Measurements from ENCODE around the gene SCGB1D4.
"Not testable (repeated sequence)": the region's sequence is repeated elsewhere in the genome, so short reads cannot be mapped to it uniquely, and the experiment has no call there.

The SCGB1D4 gene

DNA sequence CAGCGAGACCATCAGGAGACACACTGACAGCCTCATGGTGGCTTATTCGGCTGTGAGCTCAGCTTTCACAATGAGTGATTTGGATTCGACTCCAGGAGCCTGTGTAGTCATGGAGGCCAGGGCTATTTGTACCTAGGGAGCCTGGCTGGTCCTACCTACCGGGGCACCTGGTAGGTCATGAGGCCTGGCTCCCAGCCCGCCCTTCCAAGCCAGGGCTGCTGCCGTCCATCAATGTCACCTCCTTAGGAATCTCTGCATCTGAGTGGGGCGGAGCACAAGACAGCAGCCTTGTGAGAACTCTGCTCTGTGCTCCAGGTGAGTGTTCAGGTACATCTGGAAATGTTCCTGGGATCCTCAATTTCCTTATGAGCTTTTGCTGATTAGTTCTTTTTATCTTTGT, at the start of gene SCGB1D4:
TSS of gene SCGB1D4 (minus strand) at position 101 of the 400 bp plus-strand sequence. CDS start at position 36, 65 bp downstream.
- no peak for DNase-seq (ENCODE audit: low spot score)

DNA sequence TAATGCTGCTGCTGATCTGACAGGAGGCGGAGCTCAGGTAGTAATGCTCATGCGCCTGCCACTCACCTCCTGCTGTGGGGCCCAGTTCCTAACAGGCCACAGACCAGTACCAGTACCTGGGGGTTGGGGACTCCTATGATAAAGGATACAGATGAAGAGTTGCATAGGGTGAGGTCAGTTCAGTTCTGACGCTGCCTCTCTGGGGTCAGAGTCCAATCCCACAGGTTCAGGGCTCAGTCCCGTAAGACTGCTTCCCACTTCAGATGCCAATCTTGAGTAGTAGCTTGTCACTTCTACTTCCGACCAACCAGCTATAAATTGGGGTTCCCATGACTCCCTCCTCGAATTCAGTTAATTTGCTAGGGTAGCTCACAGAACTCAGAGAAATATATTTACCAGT, 47.0 kb upstream of the SCGB1D4 start:
- DNase-seq (ENCODE audit: low spot score): no peak

DNA sequence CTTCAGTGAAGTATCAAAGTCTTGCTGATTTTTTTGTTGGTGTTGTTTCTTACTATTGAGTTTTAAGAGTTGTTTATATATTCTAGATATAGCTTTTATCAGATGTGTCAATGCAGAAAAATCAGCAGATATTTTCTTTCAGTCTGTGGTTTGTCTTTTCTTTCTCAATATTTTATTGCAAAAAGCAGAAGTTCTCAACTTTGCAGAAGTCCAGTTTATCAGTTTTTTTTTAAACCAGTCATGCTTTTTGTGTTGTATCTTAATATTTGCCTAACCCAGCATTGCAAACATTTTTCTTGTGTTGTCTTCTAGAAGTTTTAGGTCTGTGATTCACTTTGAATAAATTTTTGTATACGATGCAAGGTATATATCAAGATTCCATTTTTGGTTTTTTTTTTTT, 45.3 kb upstream of the SCGB1D4 start:
- no peak for DNase-seq (ENCODE audit: low spot score)

GRCh38 chr11:62343646-62344190, 44.8 kb upstream of the SCGB1D4 start:
- DNase-seq (ENCODE audit: low spot score): not testable (repeated sequence)

DNA sequence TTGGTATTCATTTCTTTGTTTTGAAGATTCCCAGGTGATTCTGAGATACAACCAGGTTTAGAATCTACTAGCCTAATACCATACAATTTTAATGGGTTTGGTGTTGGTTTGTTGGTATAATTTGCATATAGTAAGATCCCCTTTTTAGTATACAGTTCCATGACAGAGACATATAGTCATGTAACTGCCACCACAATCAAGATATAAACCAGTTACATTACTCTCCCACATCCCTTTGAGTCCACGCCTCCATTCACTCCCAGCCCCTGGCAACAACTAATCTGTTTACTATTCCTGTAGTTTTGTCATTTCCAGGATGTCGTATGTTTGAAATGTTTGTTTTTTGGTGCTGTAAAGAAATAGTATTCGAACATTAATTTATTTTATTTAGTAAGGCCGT, 42.7 kb upstream of the SCGB1D4 start:
- DNase-seq (ENCODE audit: low spot score): no peak

DNA sequence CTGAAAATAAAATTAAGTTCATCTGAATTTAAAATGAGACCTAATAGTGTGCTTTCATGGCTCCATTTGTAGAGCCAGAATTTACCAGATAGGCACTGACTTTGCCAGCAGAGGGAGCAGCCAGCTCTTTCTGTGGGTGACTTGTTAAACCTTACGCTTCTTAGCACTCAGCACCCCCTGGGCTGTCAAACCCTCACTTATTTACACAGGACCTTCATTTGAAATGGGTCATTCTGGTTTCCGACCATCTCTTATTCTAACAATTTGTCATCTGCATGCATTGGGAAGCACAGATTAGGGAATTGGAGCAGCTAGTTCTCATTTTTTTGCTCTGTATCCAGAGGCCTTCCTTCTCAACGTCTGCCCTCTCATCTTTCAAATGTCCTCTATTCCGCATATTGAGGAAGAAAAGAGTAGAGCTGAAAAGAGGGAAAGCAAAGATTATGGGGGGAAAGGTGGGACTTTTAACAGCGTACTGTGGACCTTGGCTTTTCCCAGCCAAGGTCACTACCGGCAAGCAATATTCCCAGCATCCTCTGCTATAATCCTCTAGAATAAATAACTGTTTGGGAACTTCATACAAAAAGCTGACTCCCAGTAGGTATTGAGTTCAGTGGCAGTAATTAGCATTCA, 41.5 kb upstream of the SCGB1D4 start:
- peak; percentile 61 for DNase-seq (ENCODE audit: low spot score)

DNA sequence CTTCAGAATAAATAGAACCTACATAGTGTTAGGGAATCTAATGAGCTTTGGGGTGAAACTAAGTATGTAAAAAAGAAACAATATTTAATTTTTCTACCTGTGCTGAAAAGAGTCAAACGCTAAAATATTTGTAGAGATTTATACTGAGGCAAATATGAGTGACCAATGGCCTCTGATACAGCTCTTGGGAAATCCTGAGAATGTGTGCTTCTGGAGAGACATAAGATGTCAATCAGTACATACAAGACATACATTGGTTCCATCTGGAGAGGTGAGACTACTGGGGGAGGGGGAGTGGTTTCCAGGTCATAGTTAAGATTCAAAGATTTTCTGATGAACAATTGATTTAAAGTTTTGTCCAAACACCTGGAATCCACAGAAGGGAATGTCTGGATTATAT, 39.3 kb upstream of the SCGB1D4 start:
- DNase-seq (ENCODE audit: low spot score): no peak

DNA sequence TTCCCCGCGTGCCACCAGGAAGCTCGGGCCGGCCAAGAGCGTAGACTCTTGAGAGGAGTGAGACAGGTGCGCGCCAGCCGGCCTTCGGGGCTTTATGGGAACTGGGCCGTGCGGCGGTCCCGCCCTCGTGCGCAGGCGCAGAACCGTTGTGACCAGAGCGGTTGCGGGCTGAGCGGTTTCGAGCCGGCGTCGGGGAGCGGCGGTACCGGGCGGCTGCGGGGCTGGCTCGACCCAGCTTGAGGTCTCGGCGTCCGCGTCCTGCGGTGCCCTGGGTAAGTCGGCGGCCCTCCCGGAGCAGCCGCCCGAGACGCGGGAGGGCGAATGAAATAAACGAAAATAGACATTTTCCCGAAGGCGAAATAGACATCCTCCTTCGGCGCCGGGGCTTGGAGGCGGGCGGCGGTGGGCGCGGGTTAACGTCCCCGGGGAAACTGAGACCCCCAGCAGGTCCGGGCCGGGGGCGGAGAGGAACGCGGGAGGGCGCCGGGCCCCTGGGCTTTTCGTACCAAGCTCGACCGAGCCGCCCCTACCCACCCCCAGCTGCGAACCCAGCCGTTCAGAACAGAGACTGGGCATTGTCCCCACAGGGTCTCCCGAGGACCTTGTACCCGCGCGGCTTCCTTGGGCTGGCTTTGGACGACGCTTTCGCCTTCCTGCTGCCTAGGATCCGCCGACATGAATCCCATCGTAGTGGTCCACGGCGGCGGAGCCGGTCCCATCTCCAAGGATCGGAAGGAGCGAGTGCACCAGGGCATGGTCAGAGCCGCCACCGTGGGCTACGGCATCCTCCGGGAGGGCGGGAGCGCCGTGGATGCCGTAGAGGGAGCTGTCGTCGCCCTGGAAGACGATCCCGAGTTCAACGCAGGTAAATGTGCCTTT, 38.7 kb upstream of the SCGB1D4 start, which contains the start of gene ASRGL1:
TSS of gene ASRGL1 (plus strand) at position 146 of the 879 bp plus-strand sequence. CDS start at position 676, 530 bp downstream.
- peak; percentile 91 for DNase-seq (ENCODE audit: low spot score)

DNA sequence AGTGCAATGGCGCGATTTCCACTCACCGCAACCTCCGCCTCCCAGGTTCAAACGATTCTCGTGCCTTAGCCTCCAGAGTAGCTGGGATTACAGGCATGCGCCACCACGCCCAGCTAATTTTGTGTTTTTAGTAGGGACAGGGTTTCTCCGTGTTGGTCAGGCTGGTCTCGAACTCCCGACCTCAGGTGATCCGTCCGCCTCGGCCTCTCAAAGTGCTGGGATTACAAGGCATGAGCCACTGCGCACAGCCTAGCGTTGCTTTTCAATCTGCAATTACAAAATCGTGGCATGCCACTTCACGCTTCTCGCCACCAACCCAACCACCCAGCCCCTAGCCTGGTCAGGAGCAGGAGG, 38.1 kb upstream of the SCGB1D4 start:
- not testable (repeated sequence) for DNase-seq (ENCODE audit: low spot score)

GRCh38 chr11:62333768-62334167, 34.9 kb upstream of the SCGB1D4 start:
- DNase-seq (ENCODE audit: low spot score): no peak

GRCh38 chr11:62331264-62331663, 32.4 kb upstream of the SCGB1D4 start:
- DNase-seq (ENCODE audit: low spot score): not testable (repeated sequence)

- DNase-seq (ENCODE audit: low spot score): not testable (repeated sequence)
Measured at GRCh38 chr11:62327541-62327940, 28.7 kb upstream of the SCGB1D4 start.

DNA sequence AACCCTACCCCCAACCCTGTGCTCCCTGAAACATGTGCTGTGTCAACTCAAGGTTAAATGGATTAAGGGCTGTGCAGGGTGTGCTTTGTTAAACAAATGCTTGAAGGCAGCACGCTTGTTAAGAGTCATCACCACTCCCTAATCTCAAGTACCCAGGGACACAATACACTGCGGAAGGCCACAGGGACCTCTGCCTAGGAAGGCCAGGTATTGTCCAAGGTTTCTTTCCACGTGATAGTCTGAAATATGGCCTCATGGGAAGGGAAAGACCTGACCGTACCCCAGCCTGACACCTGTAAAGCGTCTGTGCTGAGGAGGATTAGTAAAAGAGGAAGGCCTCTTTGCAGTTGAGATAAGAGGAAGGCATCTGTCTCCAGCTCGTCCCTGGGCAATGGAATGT, 27.8 kb upstream of the SCGB1D4 start:
- not testable (repeated sequence) for DNase-seq (ENCODE audit: low spot score)

DNA sequence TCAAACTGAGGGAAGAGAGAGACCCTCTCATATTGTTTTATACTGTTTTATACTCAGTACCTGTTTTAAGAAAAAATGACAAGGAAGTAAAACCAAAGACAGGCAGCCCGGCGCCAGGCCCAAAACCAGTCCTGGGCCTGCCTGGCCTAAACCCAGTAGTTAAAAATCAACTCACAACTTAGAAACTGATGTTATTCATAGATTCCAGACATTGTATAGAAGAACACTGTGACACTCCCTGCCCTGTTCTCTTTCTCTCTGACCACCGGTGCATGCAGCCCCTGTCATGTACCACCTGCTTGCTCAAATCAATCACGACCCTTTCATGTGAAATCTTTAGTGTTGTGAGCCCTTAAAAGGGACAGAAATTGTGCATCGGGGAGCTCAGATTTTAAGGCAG, 26.9 kb upstream of the SCGB1D4 start:
- DNase-seq (ENCODE audit: low spot score): not testable (repeated sequence)

DNA sequence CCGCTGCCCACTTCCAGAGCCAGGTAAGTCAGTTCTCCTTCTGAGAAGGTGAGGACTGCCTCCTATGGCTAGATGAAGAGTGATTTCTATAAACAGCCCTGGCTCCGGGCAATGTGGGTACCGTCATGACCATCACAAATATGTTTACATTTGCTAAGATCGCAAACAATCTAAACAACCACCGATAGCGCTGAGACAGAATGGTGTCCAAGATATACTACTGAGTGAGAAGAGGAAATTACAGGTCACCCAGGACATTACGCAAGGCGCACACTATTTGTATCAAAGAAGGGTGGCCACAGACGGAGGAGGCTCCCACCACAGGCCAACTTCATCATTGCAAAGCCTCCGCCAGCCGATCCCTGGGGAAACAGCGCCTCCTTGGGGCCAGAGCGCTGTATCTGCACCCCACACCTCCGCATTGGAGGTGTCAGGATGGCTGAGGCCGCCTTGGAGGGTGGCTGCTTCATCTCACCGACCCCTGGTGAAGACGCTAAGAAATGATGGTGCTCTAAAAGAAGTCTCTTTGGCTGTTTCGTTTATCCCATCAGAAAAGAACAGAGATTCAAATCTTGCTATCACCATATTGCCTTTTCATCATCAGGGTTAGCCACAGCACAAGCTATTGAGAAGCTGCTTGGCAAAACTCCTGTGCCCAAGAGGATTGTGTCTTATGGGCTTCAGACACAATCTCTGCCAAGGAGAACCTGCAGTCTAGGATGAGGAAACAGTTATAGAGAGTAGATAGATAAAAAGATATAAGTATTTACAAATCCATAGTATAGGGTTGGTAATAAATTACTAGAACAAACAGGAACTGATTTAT, 26.1 kb upstream of the SCGB1D4 start:
- DNase-seq (ENCODE audit: low spot score): peak; percentile 79

GRCh38 chr11:62322524-62322923, 23.6 kb upstream of the SCGB1D4 start:
- DNase-seq (ENCODE audit: low spot score): no peak

- peak; percentile 1 for DNase-seq (ENCODE audit: low spot score)
Measured at GRCh38 chr11:62315431-62315830, 16.6 kb upstream of the SCGB1D4 start.

DNA sequence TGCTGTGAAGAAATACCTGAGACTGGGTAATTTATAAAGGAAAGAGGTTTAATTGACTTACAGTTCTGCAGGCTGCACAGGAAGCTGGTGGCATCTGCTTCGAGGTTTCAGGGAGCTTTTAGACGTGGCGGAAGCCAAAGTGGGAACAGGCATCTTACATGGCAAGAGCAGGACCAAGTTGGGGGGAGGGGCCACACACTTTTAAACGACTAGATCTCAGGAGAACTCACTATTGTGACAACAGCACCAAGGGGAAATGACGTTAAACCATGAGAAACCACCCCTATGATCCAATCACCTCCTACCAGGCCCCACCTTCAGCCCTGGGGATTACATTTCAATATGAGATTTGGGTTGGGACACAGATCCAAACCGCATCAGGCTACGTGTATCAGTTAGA, 11.1 kb upstream of the SCGB1D4 start:
- DNase-seq (ENCODE audit: low spot score): no peak

GRCh38 chr11:62307950-62308349, 9.1 kb upstream of the SCGB1D4 start:
- DNase-seq (ENCODE audit: low spot score): no peak

- no peak for DNase-seq (ENCODE audit: low spot score)
Measured at GRCh38 chr11:62306227-62306626, 7.4 kb upstream of the SCGB1D4 start.

DNA sequence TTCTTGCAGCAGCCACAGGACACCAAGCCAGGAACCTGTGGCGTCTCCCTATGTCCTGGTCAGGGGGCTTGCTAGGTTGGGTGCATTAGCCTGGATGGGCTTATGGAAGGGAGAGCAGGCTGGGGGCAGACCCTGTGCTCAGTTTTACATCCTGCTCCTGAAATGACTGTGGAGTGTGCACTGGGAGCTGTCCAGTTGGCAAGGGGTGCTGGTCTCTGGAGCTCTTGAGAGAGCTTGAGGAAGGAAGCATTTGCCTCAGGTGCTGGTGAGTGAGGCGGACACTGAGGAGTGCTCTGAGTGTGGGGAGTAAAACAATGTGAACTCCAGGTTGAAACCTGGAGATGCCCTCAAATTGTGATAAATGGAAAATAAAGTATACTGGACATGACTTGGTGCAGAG, 3.4 kb downstream of the SCGB1D4 start:
- no peak for DNase-seq (ENCODE audit: low spot score)

DNA sequence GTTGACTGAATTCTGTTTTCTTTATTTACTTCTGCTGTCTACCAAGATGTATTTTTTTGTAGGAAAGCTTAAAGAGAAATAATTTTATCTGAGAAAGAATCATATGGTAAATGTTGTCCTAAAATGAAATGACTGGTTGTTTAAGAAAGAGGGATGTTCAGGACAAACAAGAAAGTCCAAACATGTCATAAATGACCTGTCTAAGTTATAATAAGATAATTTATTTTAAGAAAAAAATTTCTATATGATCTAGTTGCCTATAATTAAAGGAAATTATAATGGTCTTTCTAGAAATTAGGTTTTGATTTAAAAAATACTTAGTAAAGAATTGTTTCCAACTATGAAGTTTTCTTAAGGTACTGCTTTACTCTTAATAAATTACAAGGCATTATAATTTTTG, 18.4 kb downstream of the SCGB1D4 start:
- no peak for DNase-seq (ENCODE audit: low spot score)

All from D341Med (cell line).